Liver (tissue), 9 donors: Measurements from ENCODE around the gene COMMD7. TPM values are rescaled to one million over a fixed set of nuclear protein-coding genes. Genes with fewer than 3 reads are reported as not detected.

Experiments used
- DNase-seq: peaks from one replicate; pipeline ENCODE4 v3.0.0-alpha.2; 2017; ENCODE audit warnings: low spot score
- H3K27ac ChIP-seq, 2 donors: one replicate each; pipeline ENCODE4 v1.7.0; 2013; ENCODE audit warnings: inconsistent platforms in 2 of 2, low read length in 2 of 2, control low read depth in 1 of 2, low read depth in 1 of 2, mild to moderate bottlenecking in 1 of 2
- H3K27me3 ChIP-seq, 4 donors: one replicate each; pipeline versions ENCODE4 v1.6.1 to v1.7.0; 2013; ENCODE audit warnings: low read length in 3 of 4, inconsistent platforms in 1 of 4, mild to moderate bottlenecking in 1 of 4, moderate library complexity in 1 of 4; ENCODE audit not compliant: control insufficient read depth in 4 of 4, insufficient read depth in 4 of 4
- H3K36me3 ChIP-seq, 4 donors: one replicate each; pipeline versions ENCODE4 v1.6.1 to v1.7.0; 2013; ENCODE audit warnings: low read length in 3 of 4, mild to moderate bottlenecking in 3 of 4, low read depth in 1 of 4, moderate library complexity in 1 of 4; ENCODE audit not compliant: control insufficient read depth in 4 of 4, insufficient read depth in 3 of 4
- H3K4me1 ChIP-seq, 4 donors: one replicate each; pipeline versions ENCODE4 v1.6.1 to v1.7.0; 2013; ENCODE audit warnings: low read length in 3 of 4, mild to moderate bottlenecking in 3 of 4, moderate library complexity in 1 of 4; ENCODE audit not compliant: control insufficient read depth in 4 of 4, insufficient read depth in 4 of 4
- H3K4me3 ChIP-seq, 3 donors: one replicate each; pipeline versions ENCODE4 v1.6.1 to v1.7.0; 2013; ENCODE audit warnings: low read length in 3 of 3, control low read depth in 1 of 3, low read depth in 1 of 3, mild to moderate bottlenecking in 1 of 3
- H3K9ac ChIP-seq, 2 donors: one replicate each; pipeline ENCODE4 v1.7.0; 2013; ENCODE audit warnings: low read length in 2 of 2, mild to moderate bottlenecking in 2 of 2, moderate library complexity in 2 of 2, control low read depth in 1 of 2, low read depth in 1 of 2
- H3K9me3 ChIP-seq, 4 donors: one replicate each; pipeline versions ENCODE4 v1.6.1 to v1.7.0; 2013; ENCODE audit warnings: low read length in 3 of 4; ENCODE audit not compliant: control insufficient read depth in 4 of 4
- ATF3 ChIP-seq: IDR thresholded peaks from 2 replicates; pipeline ENCODE4 v1.6.1; 2016; ENCODE audit warnings: antibody characterized with exemption
- CTCF ChIP-seq: fragments of 150-350 bp; IDR thresholded peaks from 2 replicates; pipeline ENCODE4 v1.5.1; 2017; ENCODE audit warnings: improper control_type of control experiment, low read depth, low read length; ENCODE audit not compliant: missing input control
- EGR1 ChIP-seq, 2 donors: IDR thresholded peaks; 2 replicates each; pipeline ENCODE4 v1.6.1; 2016 to 2018; ENCODE audit warnings: antibody characterized with exemption in 2 of 2, low read depth in 2 of 2
- FOXA1 ChIP-seq: IDR thresholded peaks from 2 replicates; pipeline ENCODE4 v1.6.1; 2016; ENCODE audit warnings: antibody characterized with exemption
- FOXA2 ChIP-seq: IDR thresholded peaks from 2 replicates; pipeline ENCODE4 v1.6.1; 2016; ENCODE audit warnings: antibody characterized with exemption
- GABPA ChIP-seq, 2 donors: IDR thresholded peaks in 1 of 2; conservative IDR thresholded peaks in 1 of 2; 2 replicates each; pipeline ENCODE4 v1.6.1; 2016; ENCODE audit warnings: antibody characterized with exemption in 2 of 2, mild to moderate bottlenecking in 1 of 2, moderate library complexity in 1 of 2
- HNF4A ChIP-seq, 2 donors: conservative IDR thresholded peaks; 2 replicates each; pipeline ENCODE4 v1.6.1; 2016; ENCODE audit warnings: antibody characterized with exemption in 2 of 2, mild to moderate bottlenecking in 2 of 2
- HNF4G ChIP-seq: IDR thresholded peaks from 2 replicates; pipeline ENCODE4 v1.6.1; 2016; ENCODE audit warnings: antibody characterized with exemption
- JUND ChIP-seq, 2 donors: IDR thresholded peaks; 2 replicates each; pipeline ENCODE4 v1.6.1; 2016; ENCODE audit warnings: antibody characterized with exemption in 2 of 2
- MAX ChIP-seq: IDR thresholded peaks from 2 replicates; pipeline ENCODE4 v1.6.1; 2016; ENCODE audit warnings: antibody characterized with exemption
- NR2F2 ChIP-seq: IDR thresholded peaks from 2 replicates; pipeline ENCODE4 v1.6.1; 2016; ENCODE audit warnings: antibody characterized with exemption
- RAD21 ChIP-seq, 2 donors: IDR thresholded peaks; 2 replicates each; pipeline ENCODE4 v1.6.1; 2016; ENCODE audit warnings: antibody characterized with exemption in 2 of 2, mild to moderate bottlenecking in 2 of 2
- REST ChIP-seq: IDR thresholded peaks from 2 replicates; pipeline ENCODE4 v1.6.1; 2016; ENCODE audit warnings: antibody characterized with exemption, mild to moderate bottlenecking
- RXRA ChIP-seq, 2 donors: IDR thresholded peaks; 2 replicates each; pipeline ENCODE4 v1.6.1; 2017 to 2018; ENCODE audit warnings: antibody characterized with exemption in 2 of 2, mild to moderate bottlenecking in 1 of 2
- SP1 ChIP-seq: IDR thresholded peaks from 2 replicates; pipeline ENCODE4 v1.6.1; 2018; ENCODE audit warnings: antibody characterized with exemption, mild to moderate bottlenecking
- TAF1 ChIP-seq: conservative IDR thresholded peaks from 2 replicates; pipeline ENCODE4 v1.6.1; 2016; ENCODE audit warnings: antibody characterized with exemption, mild to moderate bottlenecking
- YY1 ChIP-seq: IDR thresholded peaks from 2 replicates; pipeline ENCODE4 v1.6.1; 2016; ENCODE audit warnings: antibody characterized with exemption, mild to moderate bottlenecking
- ZBTB33 ChIP-seq: IDR thresholded peaks from 2 replicates; pipeline ENCODE4 v1.6.1; 2016; ENCODE audit warnings: antibody characterized with exemption
- WGBS: extraction: QIAGEN DNeasy Blood & Tissue Kit; methylation state at CpG from one replicate; pipeline ENCODE4 v1.1.7; 2013; 5-methylcytosine and 5-hydroxymethylcytosine counted together
- polyA plus RNA-seq, 2 donors: library from polyadenylated mRNA; stranded (reverse) in 1 of 2; unstranded in 1 of 2; fragments of 200-250 nt in 1 of 2; fragments of >200 nt in 1 of 2; fragmentation: Nextera tagmentation in 1 of 2; extraction: Ambion mirVana in 1 of 2; gene quantifications; one replicate each; pipeline versions ENCODE4 v1.2.1 to v1.2.3, GENCODE V29; 2013 to 2015
- total RNA-seq, 2 donors: library from RNA; depleted of rRNA; stranded (reverse); fragments of >200 nt; gene quantifications; one replicate each; pipeline ENCODE4 v1.2.3, GENCODE V29; 2014
- donor health status: healthy.
- donor health status: healthy.
- donor health status: healthy.
- donor health status: healthy.
- donor health status: healthy.

COMMD7 gene
- total and polyA plus RNA-seq, 4 donors, result 8.3 to 42.7 (median 15.5) TPM

GRCh38 chr20:32652739-32653526 lies 90.3 kb downstream of the COMMD7 start:
- Histone ChIP-seq H3K27me3 (no peaks in the 10 kb centered on the region), H3K4me3 (no peak overlapping the region), H3K9ac (no peak overlapping the region), H3K9me3 (no peaks in the 10 kb centered on the region), H3K36me3 (no peaks in the 10 kb centered on the region), H3K4me1 (peaks cover 0 to 9% (median 6%) of the 10 kb centered on the region in 4 donors), H3K27ac (no peak overlapping the region)
- peak; percentile 18 for TF ChIP-seq YY1
- peak; percentile 67 for TF ChIP-seq SP1
- TF ChIP-seq MAX, result no peak
- no peak for TF ChIP-seq JUND (IDR thresholded peaks at IDR 0.05)
- TF ChIP-seq RXRA (IDR thresholded peaks at IDR 0.05), result peak; percentile 94 to 97
- TF ChIP-seq ATF3, result no peak
- no peak for TF ChIP-seq REST
- no peak for TF ChIP-seq EGR1 (IDR thresholded peaks at IDR 0.05; ENCODE audit: low read depth in 2 of 2)
- TF ChIP-seq GABPA (IDR thresholded peaks at IDR 0.05 in 1 of 2, conservative IDR thresholded peaks at IDR 0.05 in 1 of 2), result no peak
- no peak for TF ChIP-seq TAF1
- TF ChIP-seq RAD21 (IDR thresholded peaks at IDR 0.05), result peak; percentile 100
- peak; percentile 31 for TF ChIP-seq FOXA1
- TF ChIP-seq CTCF, result peak; percentile 98
- peak; percentile 20 for TF ChIP-seq FOXA2
- no peak for TF ChIP-seq HNF4G
- peak; percentile 75 for TF ChIP-seq NR2F2
- TF ChIP-seq HNF4A (conservative IDR thresholded peaks at IDR 0.05), result peak in 1 of 2 donors; percentile 49
- TF ChIP-seq ZBTB33, result no peak
- peak; percentile 94 for DNase-seq
- WGBS, result 1% methylated on average over 8 of the region's 8 CpGs

Other genes starting within 250 kb of the COMMD7 start
- gene NOL4L, start 158.1 kb downstream of the COMMD7 start, total RNA-seq, result 1 to 10 TPM; 2.2 to 6.8 TPM
- 1 to 10 TPM; 3.1 to 5.4 TPM for gene NOL4L, start 158.1 kb downstream of the COMMD7 start, polyA plus RNA-seq
- gene C20orf203, start 69.5 kb downstream of the COMMD7 start, total RNA-seq, result under 1 TPM; under 0.01 TPM
- not detected for gene C20orf203, start 69.5 kb downstream of the COMMD7 start, polyA plus RNA-seq
- gene DNMT3B, start 18.9 kb upstream of the COMMD7 start, total RNA-seq, result 1 to 10 TPM in 1 of 2 donors, under 1 TPM in 1; 0.84 to 2.8 TPM
- gene DNMT3B, start 18.9 kb upstream of the COMMD7 start, polyA plus RNA-seq, result under 1 TPM; 0.26 to 0.36 TPM
- gene MAPRE1, start 76.5 kb upstream of the COMMD7 start, total RNA-seq, result 10 to 100 TPM; 22.5 to 40.2 TPM
- 10 to 100 TPM in 1 of 2 donors, 1 to 10 TPM in 1; 6.7 to 11.3 TPM for gene MAPRE1, start 76.5 kb upstream of the COMMD7 start, polyA plus RNA-seq
- under 1 TPM in 1 of 2 donors, not detected in 1; 0.25 TPM for gene EFCAB8, start 115.5 kb upstream of the COMMD7 start, total RNA-seq
- gene EFCAB8, start 115.5 kb upstream of the COMMD7 start, polyA plus RNA-seq, result not detected